Heart left ventricle (tissue), 13 donors: ENCODE results near the gene CPNE9.

Experiments used
- CTCF ChIP-seq, 12 donors: fragments of 200-600 bp; sonication (generic) in 4 of 12; IDR thresholded peaks; one replicate each; pipeline versions ENCODE4 v1.5.0 to v1.8.0; 2018 to 2022; ENCODE audit warnings: antibody characterized with exemption in 12 of 12, mild to moderate bottlenecking in 5 of 12
- POLR2A ChIP-seq, 2 donors: fragments of 450-650 bp; IDR thresholded peaks; one replicate each; pipeline ENCODE4 v1.6.1; 2017; ENCODE audit warnings: antibody characterized with exemption in 2 of 2, mild to moderate bottlenecking in 2 of 2, moderate library complexity in 2 of 2
- donor health status: ischemic (EF 13 %, LVEDD 7.1; RV severe dilation, severe dysfunction).
- donor health status: DM: no; HTN: yes; CAD: no.
- donor health status: DM: no; HTN: no; CAD: no.
- donor health status: ischemic (EF 25% LVEDD 6.9; RV normal size, moderate dysfunction).
- donor health status: ischemic (EF 25% LVEDD 5.7; RV mildly dilated, moderate dysfunction).
- donor health status: ischemic (EF 35%, LVEDD 5.7; RV mildly dilated, moderate dysfunction).
- donor health status: nonischemic (EF 11% LVEDD 7.7; RV severe dilation, severe dysfunction).
- donor health status: DM: yes; HTN: yes; CAD: no.
- donor health status: PGD.
- donor health status: ischemic (EF 29% LVEDD 5.4; RV normal size, mild dysfunction).
- donor health status: nonischemic (EF 23%, LVEDD 6.1; RV moderate dilation, normal function).

- TF ChIP-seq CTCF (IDR thresholded peaks at IDR 0.05) (no peak), POLR2A (IDR thresholded peaks at IDR 0.05) (no peak)
These were observed 11.2 kb upstream of the CPNE9 start for GRCh38 chr3:9692416-9692815.
